Activated CD4-positive, alpha-beta T cell treated with anti-CD3 and anti-CD28 coated beads, Interleukin-2, amount 50 U/mL, for 48 hours (primary cell): ENCODE data around the gene PHACTR1.
"Not testable (repeated sequence)": the region's sequence is repeated elsewhere in the genome, so short reads cannot be mapped to it uniquely, and the experiment has no call there.

Source experiments
- DNase-seq, 2 experiments: peaks; one replicate each; pipeline ENCODE4 v3.0.0-alpha.2; 2020

Gene PHACTR1

DNA sequence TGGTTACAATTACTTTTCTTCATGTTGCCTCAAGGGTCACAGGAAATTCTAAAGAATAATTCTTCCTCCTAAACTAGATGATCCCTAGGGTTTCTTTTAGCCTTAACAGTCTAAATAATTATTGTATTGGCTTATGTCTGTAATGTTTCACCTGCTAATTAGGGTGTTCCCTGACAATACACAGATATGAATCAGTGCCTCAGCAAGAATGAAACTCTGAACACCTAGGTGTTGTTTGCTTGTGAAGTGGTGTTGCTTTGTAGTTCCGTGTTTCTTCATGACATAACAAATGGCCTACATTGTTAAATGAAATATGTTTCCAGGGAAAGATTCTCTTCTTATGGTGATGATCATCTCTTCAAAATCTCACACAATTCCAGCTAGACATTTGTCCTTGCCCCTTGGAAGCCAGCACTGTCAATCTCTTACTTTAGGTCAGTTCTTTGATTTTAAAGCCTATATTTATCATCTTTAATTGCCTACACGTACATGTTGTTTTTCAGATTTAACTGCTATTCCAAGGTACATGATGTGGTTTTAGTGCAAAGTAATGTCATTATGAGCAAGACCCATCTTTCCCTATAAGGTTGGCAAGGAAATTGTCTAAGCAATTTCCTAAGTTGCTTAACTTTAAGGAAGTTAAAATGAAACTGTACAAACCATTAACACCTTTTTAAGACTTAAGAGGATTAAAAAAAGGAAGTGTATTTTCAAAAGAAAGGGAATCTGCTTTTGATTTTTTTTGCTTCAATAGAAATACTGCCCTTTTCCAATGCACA, 499.9 kb downstream of the PHACTR1 start:
- no peak for DNase-seq

DNA sequence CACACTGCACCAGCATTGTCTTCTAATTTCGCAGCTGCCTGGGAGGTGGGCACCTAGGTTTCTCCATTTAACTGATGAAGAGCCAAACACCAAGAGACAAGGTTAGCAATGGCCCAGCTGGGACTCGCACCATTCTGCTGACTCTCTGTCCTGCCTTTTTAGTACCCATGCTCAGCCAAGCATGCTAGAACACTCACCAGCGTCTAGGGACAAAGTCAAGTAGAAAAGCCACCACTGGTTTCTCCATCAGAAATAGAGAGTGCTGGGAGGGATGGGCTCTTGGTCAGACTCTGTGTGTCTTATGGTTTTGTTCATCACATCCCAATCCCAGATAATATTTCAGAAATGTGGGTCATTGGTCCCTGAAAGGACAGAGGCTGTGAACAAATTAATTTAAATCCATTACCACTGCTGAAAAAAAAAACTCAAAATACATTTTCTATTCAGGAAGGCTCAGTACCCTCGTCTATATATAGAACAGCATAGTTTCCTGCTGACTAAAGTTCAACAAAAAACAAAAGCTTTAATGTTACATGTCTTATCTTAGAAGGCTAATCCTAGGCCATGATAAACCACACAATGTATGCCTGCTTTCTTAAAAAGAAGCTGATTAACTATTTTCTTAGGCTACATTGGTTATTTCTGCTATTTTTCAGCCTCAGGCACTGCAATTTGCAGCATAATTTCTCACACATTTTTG, 500.8 kb downstream of the PHACTR1 start:
- no peak for DNase-seq

DNA sequence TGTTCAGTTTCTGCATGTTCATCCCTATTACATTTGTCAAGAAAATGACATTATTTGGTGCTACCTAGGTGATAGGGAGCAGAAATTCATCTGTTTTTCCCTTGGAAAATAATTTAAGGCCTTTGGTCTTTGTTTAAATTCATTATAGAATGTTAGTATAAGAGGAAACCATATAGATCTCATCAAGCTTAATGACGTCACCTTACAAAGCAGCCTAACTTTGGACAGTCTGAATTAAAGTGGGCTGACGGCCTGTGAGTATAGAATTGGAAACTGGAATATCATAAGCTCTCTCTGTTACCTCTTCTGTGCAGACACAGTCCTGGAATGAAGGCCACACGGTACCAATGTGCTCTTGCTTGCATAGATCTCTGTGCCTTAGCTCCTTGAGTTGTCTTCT, 503.7 kb downstream of the PHACTR1 start:
- DNase-seq, result no peak

DNA sequence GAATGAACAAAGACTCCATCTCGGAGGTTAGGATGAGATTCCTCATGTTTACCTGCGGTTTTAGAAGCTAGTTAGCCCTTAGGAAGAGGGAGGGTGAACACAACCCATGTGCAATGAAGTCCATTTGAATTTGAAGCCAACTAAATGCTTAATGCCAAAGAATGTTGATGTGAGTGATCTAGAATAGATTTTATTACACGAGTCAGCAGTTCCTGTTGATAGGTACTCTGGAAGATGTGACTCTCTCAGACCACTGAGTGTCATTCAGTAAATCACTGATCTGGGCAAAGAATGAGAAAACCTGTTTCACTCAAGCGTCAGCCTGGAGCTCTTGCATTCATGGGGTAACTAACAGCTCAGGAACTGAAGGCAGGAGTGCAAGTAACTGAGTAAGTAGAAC, 505.5 kb downstream of the PHACTR1 start:
- DNase-seq, result no peak

DNA sequence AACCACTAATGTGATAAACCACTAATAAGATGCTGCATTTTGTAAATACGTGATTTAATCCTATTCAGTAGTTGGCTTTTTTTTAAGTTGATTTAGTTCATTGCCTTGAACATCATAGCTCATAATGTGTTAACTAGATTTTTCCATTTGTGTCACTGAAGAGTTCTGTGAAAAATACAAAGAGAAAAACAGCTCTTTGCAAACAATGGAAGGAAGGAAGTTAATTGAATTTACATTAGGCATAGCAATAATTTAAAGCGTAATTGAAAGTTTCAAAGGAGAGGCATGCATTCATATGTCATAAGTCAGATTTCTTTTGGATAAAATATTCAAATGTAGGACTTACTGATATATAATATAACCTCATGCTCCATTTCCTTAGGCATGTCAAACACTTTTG, 509.5 kb downstream of the PHACTR1 start:
- DNase-seq, result no peak

DNA sequence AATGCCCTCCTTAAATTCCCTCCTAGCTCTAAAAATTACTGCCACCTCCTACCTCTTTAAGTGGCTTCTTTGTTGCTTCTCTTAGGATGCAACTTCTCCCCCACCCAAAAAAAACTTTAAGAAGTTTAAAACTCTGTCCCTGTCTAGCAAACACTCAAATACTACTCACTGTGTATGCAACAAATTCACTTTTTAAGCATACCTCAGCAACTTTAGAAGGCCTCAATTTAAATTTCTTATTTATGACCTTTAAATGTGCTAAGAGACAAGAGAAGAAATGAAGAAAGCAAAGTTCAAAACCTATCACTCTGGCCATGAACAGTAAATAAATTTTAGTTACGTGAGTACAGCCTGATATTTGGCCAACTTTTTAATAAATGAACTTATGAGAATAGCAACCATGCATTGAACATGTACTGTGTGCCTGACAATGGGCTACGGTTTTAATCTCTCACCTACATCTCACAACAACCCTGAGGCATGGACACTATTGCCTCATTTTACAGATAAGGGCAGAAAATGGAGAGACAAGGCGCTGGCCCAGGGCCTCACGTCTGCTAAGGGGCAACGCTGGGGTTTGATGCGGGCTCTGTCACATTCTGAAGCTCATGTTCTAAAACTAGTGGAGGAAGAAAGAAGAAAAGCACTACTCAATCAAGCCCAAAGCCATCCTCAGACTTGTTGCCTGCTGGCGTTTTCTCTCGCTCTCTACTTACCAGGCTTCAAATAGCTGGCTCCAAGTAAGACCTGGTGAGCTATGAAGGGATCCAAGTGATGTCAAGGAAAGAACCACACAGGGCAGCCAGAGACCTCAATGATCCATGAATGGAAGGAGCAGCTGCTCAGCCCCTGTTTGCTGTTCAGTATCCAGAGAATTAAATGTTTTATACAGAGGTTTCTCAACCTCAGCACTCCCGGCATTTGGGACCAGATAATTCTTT, 512.0 kb downstream of the PHACTR1 start:
- DNase-seq, result no peak

DNA sequence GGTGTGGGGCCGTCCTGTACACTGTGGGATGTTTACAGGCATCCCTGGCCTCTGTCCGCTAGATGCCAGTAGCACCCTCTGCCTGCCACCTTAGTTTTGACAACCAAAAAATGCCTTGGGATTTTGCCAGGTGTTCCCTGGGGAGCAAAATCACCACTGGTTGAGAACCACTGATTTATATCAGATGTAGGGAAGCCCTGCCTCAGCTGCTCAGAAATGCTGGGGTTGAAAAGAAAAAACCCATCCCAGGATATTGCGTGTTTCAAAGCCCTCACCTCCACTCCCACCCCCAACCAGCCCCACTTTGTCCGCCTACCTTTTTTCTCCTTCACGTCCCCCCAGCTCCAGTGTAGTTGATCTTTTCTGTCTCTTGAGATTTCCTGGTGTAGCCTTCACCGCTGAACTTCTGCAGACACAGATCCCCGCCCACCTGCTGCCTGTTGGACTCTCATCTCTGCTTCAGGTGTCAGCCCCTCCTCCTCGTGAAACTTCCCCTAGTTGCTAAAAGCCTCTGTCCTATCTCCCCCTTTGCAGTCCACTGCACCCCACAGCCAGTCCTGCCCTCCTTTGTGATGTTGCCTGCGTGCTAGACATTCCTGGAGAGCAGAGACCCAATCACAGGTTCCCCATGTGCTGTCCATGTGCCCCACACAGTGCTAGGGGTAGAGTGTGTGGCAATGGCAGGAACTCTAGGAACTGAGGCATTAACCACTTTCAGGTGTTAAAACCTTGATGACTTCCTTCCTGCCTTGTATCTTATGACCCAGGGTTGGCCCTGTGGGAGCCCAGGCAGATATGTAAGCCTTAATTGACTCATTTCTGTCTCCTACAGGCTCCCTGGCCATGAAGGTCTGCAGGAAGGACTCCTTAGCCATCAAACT, 512.9 kb downstream of the PHACTR1 start:
- DNase-seq, result no peak

DNA sequence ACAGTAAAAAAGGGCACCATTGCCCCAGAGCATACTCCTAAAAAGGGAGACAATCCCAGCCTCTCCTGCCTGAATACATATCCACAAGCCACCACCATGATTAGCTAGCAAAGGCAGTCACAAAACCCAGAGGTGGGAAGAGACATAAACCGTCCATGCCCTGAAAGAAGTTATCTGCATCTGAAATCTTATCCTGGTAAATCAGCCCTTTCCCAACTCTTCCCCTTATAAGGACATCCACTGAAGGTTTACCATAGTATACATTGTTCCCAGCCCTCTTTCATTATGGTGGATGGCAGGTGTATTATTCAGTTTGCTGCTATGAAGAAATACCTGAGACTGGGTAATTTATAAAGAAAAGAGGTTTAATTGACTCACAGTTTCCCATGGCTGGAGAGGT, 516.5 kb downstream of the PHACTR1 start:
- DNase-seq, result no peak

DNA sequence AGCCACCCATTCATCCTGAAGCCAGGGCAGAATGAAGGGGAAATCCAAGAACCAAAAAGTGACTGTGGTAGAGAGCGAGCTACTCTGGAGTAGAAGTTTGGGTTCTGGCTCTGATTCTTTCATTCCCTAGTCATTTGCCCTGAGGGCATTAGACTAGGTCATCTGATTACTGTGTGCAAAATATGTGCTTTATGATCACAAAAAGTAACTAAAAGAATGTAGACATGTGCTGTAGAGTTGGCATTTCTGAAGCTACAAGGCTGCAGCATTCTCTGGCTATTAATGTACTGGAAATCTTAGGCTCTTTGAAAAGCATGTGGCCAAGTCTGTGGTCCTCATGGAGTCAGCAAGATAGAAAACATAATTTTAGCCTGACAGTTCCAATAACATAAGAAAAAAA, 517.6 kb downstream of the PHACTR1 start:
- DNase-seq, result no peak

DNA sequence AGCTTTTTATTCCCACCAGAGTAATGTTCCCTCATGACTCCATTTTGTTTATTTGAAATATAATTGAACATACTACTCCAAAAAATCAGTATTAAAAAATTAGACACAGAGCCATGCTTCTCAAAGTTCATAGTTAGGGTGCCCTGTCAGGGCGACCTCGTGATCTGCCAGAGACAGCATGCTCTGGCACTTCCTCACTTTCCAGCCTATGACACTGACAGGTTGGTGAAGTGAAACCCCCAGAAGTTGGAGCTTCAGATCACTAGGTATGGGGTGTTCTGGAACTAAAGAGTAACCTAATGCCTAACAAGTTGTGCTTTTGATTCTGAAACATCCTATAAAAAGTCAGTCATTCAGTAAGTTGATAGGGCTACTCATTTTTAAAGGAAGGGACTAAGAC, 518.8 kb downstream of the PHACTR1 start:
- DNase-seq, result no peak

DNA sequence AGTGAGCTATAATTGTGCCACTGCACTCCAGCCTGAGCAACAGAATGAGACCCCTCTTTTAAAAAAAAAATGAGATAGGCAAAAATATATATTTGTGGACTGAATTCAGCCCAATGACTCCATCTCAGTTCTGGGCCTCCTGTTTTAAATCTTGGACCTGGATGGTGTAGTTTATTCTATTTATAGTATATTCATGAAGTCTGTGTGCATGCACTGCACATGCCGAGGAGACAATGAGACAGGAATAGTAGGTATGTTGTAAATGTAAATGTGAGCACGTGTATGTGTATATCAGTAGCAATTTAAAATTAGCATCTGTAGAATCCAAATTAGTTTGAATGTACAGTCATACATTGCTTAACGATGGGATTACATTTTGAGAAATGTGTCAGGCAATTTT, 520.8 kb downstream of the PHACTR1 start:
- no peak for DNase-seq

DNA sequence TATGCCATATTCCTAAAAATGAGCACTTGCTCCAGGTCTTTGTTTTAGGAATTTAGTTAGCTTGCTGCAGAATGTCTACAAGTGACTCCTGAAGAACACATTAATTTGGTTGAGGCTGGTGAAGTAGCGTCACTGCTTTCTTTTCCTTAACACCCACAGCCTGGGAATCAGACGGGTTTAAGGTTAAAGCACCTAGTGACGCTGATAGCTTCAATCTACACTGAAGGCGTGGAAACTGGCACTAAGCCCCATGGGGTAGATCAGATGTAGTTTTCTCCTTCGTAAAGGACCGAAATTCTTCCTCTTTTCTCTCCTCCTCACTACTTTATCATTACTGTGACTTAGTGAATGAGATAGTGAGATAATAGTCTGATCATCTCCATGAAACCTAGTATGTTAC, 521.5 kb downstream of the PHACTR1 start:
- no peak for DNase-seq

DNA sequence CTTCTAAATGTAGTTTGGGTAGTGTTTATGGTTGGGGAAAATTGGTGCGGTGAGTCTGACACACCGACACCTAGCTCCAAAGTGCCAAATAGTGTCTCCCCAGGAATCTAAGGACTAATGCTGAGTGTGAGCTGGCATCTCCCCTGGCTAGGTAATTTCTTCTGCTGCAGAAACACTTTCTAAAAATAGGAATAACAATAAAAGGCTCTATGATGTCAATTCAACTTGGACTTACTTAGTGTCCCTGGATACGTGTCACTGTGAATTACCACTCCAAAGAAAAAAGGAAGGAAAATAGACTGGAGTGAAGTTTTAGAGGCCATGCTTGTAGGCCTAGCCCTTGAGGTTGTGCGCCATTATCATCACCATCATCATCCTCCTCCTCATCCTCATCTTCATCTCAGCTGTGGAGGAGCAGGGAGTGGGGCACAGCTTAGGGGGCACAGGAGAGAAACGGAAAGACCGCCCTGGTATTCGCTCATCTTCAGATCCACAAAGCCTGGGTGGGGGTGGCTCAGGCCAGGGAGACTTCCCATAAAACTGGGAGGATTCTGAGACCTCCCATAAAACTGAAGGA, 522.2 kb downstream of the PHACTR1 start:
- no peak for DNase-seq

DNA sequence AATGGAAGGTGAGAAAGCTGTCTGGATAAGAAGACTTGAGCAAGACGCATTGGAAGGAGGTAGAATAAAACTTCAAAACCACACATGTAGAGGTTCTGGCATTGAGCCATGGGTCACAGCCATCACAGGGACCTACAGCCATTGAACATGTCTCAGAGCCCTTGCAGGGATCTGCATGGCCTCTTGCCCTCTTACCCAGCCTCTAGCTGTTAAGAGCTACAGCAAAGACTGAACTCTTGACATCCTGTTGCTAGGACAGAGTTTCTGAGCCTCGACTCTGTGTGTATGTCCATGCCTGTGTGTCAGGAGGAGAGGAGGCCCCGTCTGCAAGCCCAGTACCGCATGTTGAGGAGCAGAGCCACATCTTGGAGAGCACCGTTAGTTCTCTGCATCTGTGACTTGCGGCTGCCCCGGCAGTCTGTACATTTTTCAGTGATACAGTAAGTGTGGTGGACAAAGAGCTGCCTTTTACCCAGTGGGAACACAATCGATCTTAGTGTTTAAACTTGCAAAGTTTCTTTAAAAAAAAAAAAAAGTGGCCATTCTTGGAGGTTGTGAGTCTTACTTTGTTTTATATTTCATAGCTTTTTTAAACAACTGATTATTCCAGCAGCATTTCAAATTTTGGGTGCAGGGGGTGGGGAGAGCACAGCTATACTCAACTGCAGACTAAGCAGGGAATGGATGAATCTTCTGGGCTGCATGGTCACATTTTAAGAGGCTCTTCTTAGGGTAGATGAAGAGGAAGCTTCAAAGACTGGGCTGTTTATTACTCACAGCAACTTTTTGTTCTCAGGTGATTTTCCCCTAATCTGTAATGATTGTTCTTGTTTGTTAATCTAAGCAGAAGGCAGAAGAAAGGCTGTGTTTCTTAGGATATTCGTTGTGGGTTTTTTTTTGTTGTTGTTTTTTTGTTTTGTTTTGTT, 523.2 kb downstream of the PHACTR1 start:
- no peak for DNase-seq

DNA sequence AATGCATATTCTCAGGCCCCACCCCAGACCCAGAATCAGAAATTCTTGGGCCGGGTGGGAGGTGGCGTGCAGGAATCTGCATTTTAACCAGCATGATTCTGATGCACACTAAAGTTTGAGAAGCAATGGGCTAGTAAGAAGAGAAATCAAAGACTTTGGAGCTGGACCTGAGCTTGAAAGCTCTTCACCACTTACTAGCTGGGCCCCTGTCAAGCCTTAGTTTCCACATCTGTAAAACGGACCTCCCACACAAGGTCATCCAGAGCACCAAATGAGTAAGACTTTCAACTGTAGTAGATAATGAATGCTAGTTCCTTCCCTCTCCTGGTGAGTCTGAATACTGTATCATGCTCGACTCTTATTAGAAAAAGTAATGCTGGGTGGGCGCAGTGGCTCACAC, 524.8 kb downstream of the PHACTR1 start:
- DNase-seq, result no peak

DNA sequence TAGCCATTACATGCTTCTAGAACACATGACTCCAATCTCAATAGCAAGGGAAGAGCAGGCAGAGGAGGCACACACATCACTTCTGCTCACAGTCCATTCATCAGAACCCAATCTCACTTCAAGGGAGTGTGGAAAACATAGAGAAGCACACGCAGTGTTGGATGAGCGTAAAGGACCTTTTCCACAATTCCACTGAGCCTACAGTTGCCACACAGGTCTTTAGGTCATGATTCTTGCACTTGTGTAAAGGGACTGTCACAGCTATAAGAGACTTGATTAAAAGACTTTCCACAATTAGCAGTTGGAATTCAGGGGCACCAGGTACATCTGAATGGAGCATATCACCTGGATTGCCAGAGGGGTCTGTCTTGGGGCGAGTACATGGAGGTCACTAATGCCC, 525.6 kb downstream of the PHACTR1 start:
- DNase-seq, result no peak

DNA sequence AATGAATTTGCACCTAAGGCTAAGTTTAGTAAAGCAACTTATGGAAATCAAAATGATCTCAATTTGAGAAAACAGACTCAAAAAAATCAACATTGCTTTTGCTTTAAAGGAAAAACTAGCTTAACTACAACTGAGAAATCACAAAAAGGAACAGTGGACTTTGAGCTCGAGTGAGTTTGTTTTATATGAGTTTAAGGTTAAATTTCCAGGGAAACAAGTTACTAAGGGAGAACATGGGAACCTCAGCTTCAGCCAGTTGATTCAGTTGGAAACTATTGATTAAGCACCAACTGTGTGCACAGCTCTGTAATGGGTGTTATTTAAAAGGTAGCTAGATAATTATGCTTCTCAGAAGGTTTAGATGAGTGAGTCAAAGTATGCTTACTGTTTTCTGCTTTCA, 526.0 kb downstream of the PHACTR1 start:
- DNase-seq, result no peak

DNA sequence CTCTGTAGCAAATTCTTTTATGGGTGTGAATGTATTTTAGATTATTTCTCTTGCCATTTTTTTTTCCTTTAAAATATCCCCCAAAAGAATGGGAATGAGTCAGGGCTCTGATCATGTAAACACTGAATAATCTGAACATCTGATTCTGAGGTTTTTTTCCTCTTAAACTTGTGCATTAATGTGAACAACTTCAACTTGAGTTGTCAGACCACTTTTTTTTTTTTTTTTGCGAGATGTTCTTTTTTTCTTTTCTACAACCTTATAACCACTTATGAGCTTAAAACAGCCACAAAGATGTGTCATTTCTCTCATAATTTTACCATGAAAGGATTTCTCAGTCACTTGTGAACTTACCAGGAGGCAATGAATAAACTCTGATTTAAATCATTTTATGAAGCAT, 526.5 kb downstream of the PHACTR1 start:
- no peak for DNase-seq

DNA sequence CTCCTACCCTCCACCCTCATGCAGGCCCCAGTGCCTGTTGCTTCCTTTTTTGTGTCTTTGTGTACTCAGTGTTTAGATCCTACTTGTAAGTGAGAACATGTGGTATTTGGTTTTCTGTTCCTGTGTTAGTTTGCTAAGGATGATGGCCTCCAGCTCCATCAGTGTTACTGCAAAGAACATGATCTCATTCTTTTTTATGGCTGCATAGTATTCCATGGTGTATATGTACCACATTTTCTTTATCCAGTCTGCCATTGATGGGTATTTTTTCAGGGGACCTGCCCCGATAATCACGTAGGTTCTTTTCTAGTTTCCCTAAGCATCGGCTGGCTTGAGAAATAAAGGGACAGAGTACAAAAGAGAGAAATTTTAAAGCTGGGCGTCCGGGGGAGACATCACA, 527.2 kb downstream of the PHACTR1 start:
- DNase-seq, result not testable (repeated sequence)

DNA sequence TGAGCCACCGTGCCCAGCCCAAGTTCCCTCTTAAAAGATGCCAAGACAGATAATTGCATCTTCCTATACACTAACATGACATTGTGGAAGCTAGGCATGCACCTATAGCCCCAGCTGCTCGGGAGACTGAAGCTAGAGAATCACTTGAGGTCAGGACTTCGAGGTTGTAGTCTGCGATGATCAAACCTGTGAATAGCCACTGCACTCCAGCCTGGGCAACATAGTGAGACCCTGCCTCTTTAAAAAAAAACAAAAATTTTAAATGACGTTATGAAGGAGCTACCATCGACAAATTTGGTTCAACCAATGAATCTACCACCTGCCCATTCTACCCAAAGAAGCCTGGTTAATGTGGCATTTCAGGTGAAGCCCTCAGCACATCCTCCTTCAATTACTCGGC, 531.1 kb downstream of the PHACTR1 start:
- DNase-seq, result no peak

DNA sequence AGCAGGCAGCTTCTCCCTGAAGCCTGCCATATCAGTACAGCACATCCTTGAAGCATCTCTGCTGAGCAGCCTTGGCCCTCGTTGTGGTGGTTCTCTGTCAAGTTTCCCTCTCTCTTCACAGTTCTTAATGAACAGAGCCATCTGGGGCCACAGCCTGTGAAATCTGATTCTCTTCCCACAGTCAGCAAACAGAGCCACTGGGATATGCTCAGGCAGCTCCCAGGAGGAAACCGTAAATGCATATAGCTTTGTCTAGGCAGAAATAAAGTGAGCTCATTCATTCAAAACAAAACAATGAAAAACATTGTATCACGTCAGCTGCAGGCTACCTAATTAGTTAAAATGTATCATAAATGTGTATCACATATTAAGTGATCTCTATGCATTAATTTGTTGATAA, 531.5 kb downstream of the PHACTR1 start:
- no peak for DNase-seq
